Neural progenitor cell (in vitro differentiated cells): Measurements from ENCODE around the gene IDI2. TPM values are rescaled to one million over a fixed set of nuclear protein-coding genes. Genes with fewer than 3 reads are reported as not detected.

Experiments used
- DNase-seq: peaks from one replicate; pipeline ENCODE4 v3.0.0-alpha.2; 2016; ENCODE audit warnings: low spot score
- H2AFZ ChIP-seq: fragments of 200-600 bp; sonication (generic); replicated peaks from 2 replicates; pipeline ENCODE4 v1.6.1; 2016; ENCODE audit warnings: antibody characterized with exemption
- H3F3A ChIP-seq: fragments of 200-600 bp; sonication (generic); 2 replicates; pipeline ENCODE4 v1.6.1; 2016; ENCODE audit warnings: antibody characterized with exemption, low read depth
- H3K27ac ChIP-seq: fragments of 200-600 bp; sonication (generic); 2 replicates; pipeline ENCODE4 v1.5.1; 2016; ENCODE audit warnings: mild to moderate bottlenecking
- H3K27me3 ChIP-seq: fragments of 200-600 bp; sonication (generic); 2 replicates; pipeline ENCODE4 v1.6.1; 2016; ENCODE audit warnings: mild to moderate bottlenecking, moderate library complexity
- H3K36me3 ChIP-seq: fragments of 200-600 bp; sonication (generic); 2 replicates; pipeline ENCODE4 v1.5.1; 2016
- H3K4me1 ChIP-seq: fragments of 200-600 bp; sonication (generic); 2 replicates; pipeline ENCODE4 v1.6.1; 2016; ENCODE audit warnings: mixed run types
- H3K4me2 ChIP-seq: fragments of 200-600 bp; sonication (generic); 2 replicates; pipeline ENCODE4 v1.6.1; 2016
- H3K4me3 ChIP-seq: fragments of 200-600 bp; sonication (generic); 2 replicates; pipeline ENCODE4 v1.5.1; 2016
- H3K79me2 ChIP-seq: fragments of 200-600 bp; sonication (generic); 2 replicates; pipeline ENCODE4 v1.6.1; 2016; ENCODE audit warnings: low read depth
- H3K9ac ChIP-seq: fragments of 200-600 bp; sonication (generic); 2 replicates; pipeline ENCODE4 v1.6.1; 2016
- H3K9me3 ChIP-seq: fragments of 200-600 bp; sonication (generic); 2 replicates; pipeline ENCODE4 v1.5.1; 2016; ENCODE audit warnings: low read depth
- H4K20me1 ChIP-seq: fragments of 200-600 bp; sonication (generic); 2 replicates; pipeline ENCODE4 v1.6.1; 2016; ENCODE audit warnings: low read depth
- H3K27ac Mint-ChIP-seq: 3 replicates; pipeline ENCODE4 v1.8.0; 2021; ENCODE audit warnings: mixed read lengths
- H3K27me3 Mint-ChIP-seq: 2 replicates; pipeline ENCODE4 v1.8.0; 2022; ENCODE audit warnings: low read depth, mild to moderate bottlenecking, inconsistent platforms, moderate library complexity, mixed read lengths; ENCODE audit not compliant: insufficient read depth
- H3K36me3 Mint-ChIP-seq: 3 replicates; pipeline ENCODE4 v1.8.0; 2021; ENCODE audit warnings: mixed read lengths
- H3K4me1 Mint-ChIP-seq: 3 replicates; pipeline ENCODE4 v1.8.0; 2021; ENCODE audit warnings: mixed read lengths
- H3K4me3 Mint-ChIP-seq: 3 replicates; pipeline ENCODE4 v1.8.0; 2021; ENCODE audit warnings: mild to moderate bottlenecking, moderate library complexity, mixed read lengths
- H3K9me3 Mint-ChIP-seq: 3 replicates; pipeline ENCODE4 v1.8.0; 2020; ENCODE audit warnings: mixed read lengths
- CTCF ChIP-seq: fragments of 200-600 bp; sonication (generic); IDR thresholded peaks from 2 replicates; pipeline ENCODE4 v1.5.1; 2017; ENCODE audit warnings: antibody characterized with exemption, mild to moderate bottlenecking
- EZH2 ChIP-seq: fragments of 200-600 bp; sonication (generic); IDR thresholded peaks from 2 replicates; pipeline ENCODE4 v1.6.1; 2017; ENCODE audit warnings: antibody characterized with exemption, mild to moderate bottlenecking, moderate library complexity
- EZH2phosphoT487 ChIP-seq: fragments of 200-600 bp; sonication (generic); IDR thresholded peaks from 2 replicates; pipeline ENCODE4 v1.6.1; 2017; ENCODE audit warnings: antibody characterized with exemption
- total RNA-seq: library from RNA; depleted of rRNA; stranded (reverse); fragments of >200 nt; gene quantifications from 2 replicates; pipeline ENCODE4 v1.2.3, GENCODE V29; 2015; ENCODE audit warnings: low replicate concordance

IDI2 gene
- total RNA-seq, 1 donor from 2014 or later = not detected

GRCh38 chr10:996031-996430 lies 29.6 kb downstream of the IDI2 start:
- DNase-seq = no peak
- no peak overlapping the region for H3K9ac ChIP-seq
- Mint-ChIP-seq H3K4me3 (no peak overlapping the region), H3K27me3 (peaks cover 4% of the 10 kb centered on the region), H3K27ac (no peak overlapping the region), H3K9me3 (peaks cover 6% of the 10 kb centered on the region), H3K4me1 (no peaks in the 10 kb centered on the region), H3K36me3 (peaks cover 50% of the 10 kb centered on the region)
- peaks cover 8% of the 10 kb centered on the region for H4K20me1 ChIP-seq
- no peak overlapping the region for H3K4me3 ChIP-seq
- H3K79me2 ChIP-seq = peaks cover 41% of the 10 kb centered on the region
- no peak overlapping the region for H3K4me2 ChIP-seq
- H3K36me3 ChIP-seq = peaks cover 38% of the 10 kb centered on the region
- H2AFZ ChIP-seq = no peak overlapping the region
- TF ChIP-seq EZH2 = no peak
- no peak for TF ChIP-seq CTCF
- no peak for TF ChIP-seq EZH2phosphoT487
- H3F3A ChIP-seq = no peaks in the 10 kb centered on the region
- no peaks in the 10 kb centered on the region for H3K27me3 ChIP-seq
- no peaks in the 10 kb centered on the region for H3K9me3 ChIP-seq
- H3K27ac ChIP-seq = no peak overlapping the region
- H3K4me1 ChIP-seq = no peaks in the 10 kb centered on the region

GRCh38 chr10:995559-995926 lies 30.1 kb downstream of the IDI2 start:
- Histone ChIP-seq H3K9ac (no peak overlapping the region), H4K20me1 (peaks cover 13% of the 10 kb centered on the region), H3K27me3 (no peaks in the 10 kb centered on the region), H3K36me3 (peaks cover 33% of the 10 kb centered on the region), H3K27ac (no peak overlapping the region), H3K4me1 (no peaks in the 10 kb centered on the region), H3K4me3 (no peak overlapping the region), H2AFZ (no peak overlapping the region), H3K9me3 (no peaks in the 10 kb centered on the region), H3K4me2 (no peak overlapping the region), H3K79me2 (peaks cover 43% of the 10 kb centered on the region), H3F3A (no peaks in the 10 kb centered on the region)
- no peak for TF ChIP-seq CTCF
- no peak for TF ChIP-seq EZH2
- no peak for TF ChIP-seq EZH2phosphoT487
- Mint-ChIP-seq H3K36me3 (peaks cover 46% of the 10 kb centered on the region), H3K9me3 (peaks cover 2% of the 10 kb centered on the region), H3K27ac (no peak overlapping the region), H3K27me3 (peaks cover 4% of the 10 kb centered on the region), H3K4me1 (no peaks in the 10 kb centered on the region), H3K4me3 (no peak overlapping the region)
- DNase-seq = no peak

- DNase-seq = no peak
- H3K9ac ChIP-seq = no peak overlapping the region
- H3K79me2 ChIP-seq = peaks cover 48% of the 10 kb centered on the region
- no peak for TF ChIP-seq EZH2
- no peak for TF ChIP-seq CTCF
- no peak for TF ChIP-seq EZH2phosphoT487
- H3K27ac Mint-ChIP-seq = no peak overlapping the region
- H3F3A ChIP-seq = no peaks in the 10 kb centered on the region
- H3K27ac ChIP-seq = no peak overlapping the region
- no peaks in the 10 kb centered on the region for H3K27me3 ChIP-seq
- no peak overlapping the region for H3K4me3 Mint-ChIP-seq
- H3K9me3 ChIP-seq = no peaks in the 10 kb centered on the region
- H3K27me3 Mint-ChIP-seq = peaks cover 4% of the 10 kb centered on the region
- H3K36me3 ChIP-seq = peaks cover 33% of the 10 kb centered on the region
- peaks cover 17% of the 10 kb centered on the region for H4K20me1 ChIP-seq
- peaks cover under 1% of the 10 kb centered on the region for H3K4me1 ChIP-seq
- no peak overlapping the region for H2AFZ ChIP-seq
- H3K4me3 ChIP-seq = no peak overlapping the region
- peaks cover 2% of the 10 kb centered on the region for H3K4me1 Mint-ChIP-seq
- H3K36me3 Mint-ChIP-seq = peaks cover 45% of the 10 kb centered on the region
- no peaks in the 10 kb centered on the region for H3K9me3 Mint-ChIP-seq
- no peak overlapping the region for H3K4me2 ChIP-seq
These were observed 30.7 kb downstream of the IDI2 start for GRCh38 chr10:994836-995558.
